OCI-LY1 (cell line): Measurements from ENCODE around the gene LHX1.

Experiments used
- EZH2 ChIP-seq: fragments of 200-600 bp; sonication (generic), shearing (Covaris generic); IDR thresholded peaks from 2 replicates; pipeline ENCODE4 v1.8.0; 2017; ENCODE audit warnings: borderline replicate concordance, mixed run types, mild to moderate bottlenecking, antibody characterized with exemption, low read length, moderate library complexity, mixed read lengths
- TF ChIP-seq, protein P1 (sequence below): fragments of 200-600 bp; sonication (generic), shearing (Covaris generic); IDR thresholded peaks from 2 replicates; pipeline ENCODE4 v1.5.1; 2017; ENCODE audit warnings: mild to moderate bottlenecking, antibody characterized with exemption, low read length, moderate library complexity, mixed read lengths

DNA sequence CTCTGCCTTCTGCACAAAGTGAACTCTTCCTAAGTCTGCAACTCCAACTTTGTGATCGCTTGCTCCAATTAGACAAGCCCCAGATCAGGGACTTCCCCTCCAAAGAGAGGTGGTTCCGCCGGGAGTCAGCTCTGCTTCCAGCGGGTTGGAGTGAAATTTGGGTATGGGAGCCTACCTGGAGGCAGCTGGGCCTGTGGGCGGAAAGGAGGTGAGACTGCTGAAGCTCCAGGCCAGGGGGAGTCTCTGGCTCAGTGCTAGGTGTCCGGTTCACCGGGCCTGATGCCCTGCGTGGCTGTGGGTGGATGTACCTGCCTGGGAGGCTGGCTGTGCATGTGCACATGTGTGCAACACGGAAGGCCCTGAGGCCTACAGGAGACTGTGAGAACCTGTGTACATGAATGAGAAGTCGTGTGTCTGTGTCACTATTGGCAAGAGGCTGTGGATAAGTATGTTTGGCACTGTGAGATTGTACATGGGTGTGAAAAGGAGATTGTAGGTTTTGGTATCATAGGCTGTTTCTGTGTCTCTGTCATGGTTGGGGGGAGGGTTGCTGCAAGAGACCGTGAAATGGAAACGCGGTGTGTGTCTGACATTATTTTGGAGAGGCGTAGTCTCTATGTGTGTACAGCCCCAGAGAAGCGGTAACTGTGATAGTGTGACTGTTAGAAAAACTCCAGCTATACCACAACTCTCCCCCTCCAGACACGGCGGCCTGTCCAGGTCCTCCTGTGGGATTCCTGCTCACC is 4.2 kb downstream of the LHX1 start:
- TF ChIP-seq, protein P1, sequence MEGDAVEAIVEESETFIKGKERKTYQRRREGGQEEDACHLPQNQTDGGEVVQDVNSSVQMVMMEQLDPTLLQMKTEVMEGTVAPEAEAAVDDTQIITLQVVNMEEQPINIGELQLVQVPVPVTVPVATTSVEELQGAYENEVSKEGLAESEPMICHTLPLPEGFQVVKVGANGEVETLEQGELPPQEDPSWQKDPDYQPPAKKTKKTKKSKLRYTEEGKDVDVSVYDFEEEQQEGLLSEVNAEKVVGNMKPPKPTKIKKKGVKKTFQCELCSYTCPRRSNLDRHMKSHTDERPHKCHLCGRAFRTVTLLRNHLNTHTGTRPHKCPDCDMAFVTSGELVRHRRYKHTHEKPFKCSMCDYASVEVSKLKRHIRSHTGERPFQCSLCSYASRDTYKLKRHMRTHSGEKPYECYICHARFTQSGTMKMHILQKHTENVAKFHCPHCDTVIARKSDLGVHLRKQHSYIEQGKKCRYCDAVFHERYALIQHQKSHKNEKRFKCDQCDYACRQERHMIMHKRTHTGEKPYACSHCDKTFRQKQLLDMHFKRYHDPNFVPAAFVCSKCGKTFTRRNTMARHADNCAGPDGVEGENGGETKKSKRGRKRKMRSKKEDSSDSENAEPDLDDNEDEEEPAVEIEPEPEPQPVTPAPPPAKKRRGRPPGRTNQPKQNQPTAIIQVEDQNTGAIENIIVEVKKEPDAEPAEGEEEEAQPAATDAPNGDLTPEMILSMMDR = no peak
- TF ChIP-seq EZH2 = no peak
